Loucy (cell line): ENCODE data around the gene EEF1AKMT2.

ENCODE experiments used
- H2AFZ ChIP-seq: fragments of 200-600 bp; sonication (generic); 2 replicates; pipeline ENCODE4 v1.6.0; 2016; ENCODE audit warnings: antibody characterized with exemption, mild to moderate bottlenecking, low read length, moderate library complexity
- H3F3A ChIP-seq: fragments of 200-600 bp; 2 replicates; pipeline ENCODE4 v1.6.0; 2016; ENCODE audit warnings: antibody characterized with exemption, low read depth, mild to moderate bottlenecking
- H3K27me3 ChIP-seq: fragments of 200-600 bp; sonication (generic); 2 replicates; pipeline ENCODE4 v1.6.1; 2014; ENCODE audit warnings: low read length, mild to moderate bottlenecking; ENCODE audit not compliant: insufficient read depth, poor library complexity, severe bottlenecking
- H3K36me3 ChIP-seq: fragments of 200-600 bp; sonication (generic); 2 replicates; pipeline ENCODE4 v1.6.1; 2016; ENCODE audit warnings: low read length; ENCODE audit not compliant: insufficient read depth
- H3K4me1 ChIP-seq: fragments of 200-600 bp; sonication (generic); 2 replicates; pipeline ENCODE4 v1.5.1; 2014; ENCODE audit warnings: low read length, mild to moderate bottlenecking; ENCODE audit not compliant: insufficient read depth, poor library complexity, severe bottlenecking
- H3K4me2 ChIP-seq: fragments of 200-600 bp; sonication (generic); 2 replicates; pipeline ENCODE4 v1.6.0; 2014; ENCODE audit warnings: antibody characterized with exemption, low read length, low read depth, mild to moderate bottlenecking; ENCODE audit not compliant: poor library complexity, severe bottlenecking
- H3K4me3 ChIP-seq: fragments of 200-600 bp; sonication (generic); 2 replicates; pipeline ENCODE4 v1.5.1; 2014; ENCODE audit warnings: low read length, mild to moderate bottlenecking, mixed read lengths; ENCODE audit not compliant: poor library complexity, severe bottlenecking
- H3K79me2 ChIP-seq: fragments of 200-600 bp; sonication (generic); 2 replicates; pipeline ENCODE4 v1.6.1; 2014; ENCODE audit warnings: low read length; ENCODE audit not compliant: insufficient read depth
- H3K9ac ChIP-seq: fragments of 200-600 bp; sonication (generic); 2 replicates; pipeline ENCODE4 v1.6.0; 2014; ENCODE audit warnings: mild to moderate bottlenecking, low read depth, low read length, moderate library complexity; ENCODE audit not compliant: poor library complexity, severe bottlenecking
- H3K9me2 ChIP-seq: fragments of 200-600 bp; sonication (generic); replicated peaks from 2 replicates; pipeline ENCODE4 v1.6.1; 2016; ENCODE audit warnings: low read depth, low read length, mixed read lengths
- H3K9me3 ChIP-seq: fragments of 200-600 bp; sonication (generic); 2 replicates; pipeline ENCODE4 v1.6.1; 2014; ENCODE audit warnings: mild to moderate bottlenecking, antibody characterized with exemption, low read length, low read depth; ENCODE audit not compliant: insufficient read depth
- H4K20me1 ChIP-seq: fragments of 200-600 bp; sonication (generic); 2 replicates; pipeline ENCODE4 v1.6.0; 2014; ENCODE audit warnings: antibody characterized with exemption, low read length, mild to moderate bottlenecking; ENCODE audit not compliant: insufficient read depth, poor library complexity, severe bottlenecking
- EZH2phosphoT487 ChIP-seq: fragments of 200-600 bp; IDR thresholded peaks from 2 replicates; pipeline ENCODE4 v1.6.1; 2018; ENCODE audit warnings: antibody characterized with exemption, mild to moderate bottlenecking, moderate library complexity, borderline replicate concordance
- TF ChIP-seq, protein P1 (sequence below): fragments of 200-600 bp; sonication (generic); conservative IDR thresholded peaks from 2 replicates; pipeline ENCODE4 v1.5.1; 2014; ENCODE audit warnings: mild to moderate bottlenecking, antibody characterized with exemption, low read length

The EEF1AKMT2 gene

DNA sequence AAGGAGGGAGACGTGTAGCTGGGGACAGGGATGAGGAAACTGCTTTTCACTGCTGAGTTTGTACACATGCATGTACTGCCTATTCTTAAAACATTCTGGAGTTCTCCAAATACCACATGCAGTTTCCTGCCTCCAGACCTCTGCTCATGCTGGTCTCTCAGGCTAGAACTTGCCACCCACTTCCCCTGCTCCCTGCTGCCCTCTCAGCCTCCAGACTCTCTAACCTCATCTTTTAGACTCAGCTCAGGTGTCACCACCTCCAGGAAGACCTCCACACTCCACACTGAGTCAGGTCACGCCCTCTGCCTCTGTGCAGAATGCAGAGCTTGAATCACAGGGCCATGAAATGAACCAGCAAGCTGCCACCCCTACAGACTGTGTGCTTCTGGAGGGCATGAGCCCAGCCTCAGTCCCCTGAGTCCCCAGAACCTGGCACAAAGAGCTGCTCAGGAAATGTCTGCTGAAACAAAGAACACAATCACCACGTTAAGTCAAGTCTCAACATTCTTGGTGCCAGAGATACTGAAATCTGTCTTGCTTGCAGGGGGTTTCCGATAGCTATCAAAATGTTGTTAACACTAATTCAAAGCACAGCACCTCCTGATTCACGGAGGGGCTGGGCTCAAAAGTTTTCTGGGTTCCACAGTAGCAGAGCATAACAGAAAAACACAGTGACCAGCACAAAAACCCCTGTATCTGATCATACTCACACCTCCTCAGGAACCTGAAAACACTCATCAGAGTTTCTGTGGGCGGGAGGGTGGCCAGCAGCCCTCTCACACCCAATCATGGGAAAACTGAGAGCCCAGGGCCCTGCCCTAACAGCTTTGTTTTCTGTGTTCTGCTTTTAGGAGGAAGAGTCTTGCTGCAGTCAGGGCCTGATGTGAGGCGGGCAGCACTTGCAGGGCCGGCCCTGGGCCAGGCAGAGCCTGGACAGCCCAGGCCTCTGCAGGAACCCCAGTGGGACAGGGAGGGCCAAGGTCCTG is 68.6 kb downstream of the EEF1AKMT2 start:
- Histone ChIP-seq H4K20me1 (peaks cover 50% of the 10 kb centered on the region), H3K36me3 (peaks cover 7% of the 10 kb centered on the region; the same call in 1 of the 2 replicates), H3K4me1 (peaks cover 29% of the 10 kb centered on the region), H3K9me3 (no peaks in the 10 kb centered on the region), H3K27me3 (no peaks in the 10 kb centered on the region), H2AFZ (no peak overlapping the region), H3K9me2 (no peaks in the 10 kb centered on the region), H3K4me2 (no peak overlapping the region), H3K79me2 (peaks cover 90% of the 10 kb centered on the region), H3F3A (no peaks in the 10 kb centered on the region), H3K4me3 (no peak overlapping the region), H3K9ac (no peak overlapping the region)
- TF ChIP-seq, protein P1, sequence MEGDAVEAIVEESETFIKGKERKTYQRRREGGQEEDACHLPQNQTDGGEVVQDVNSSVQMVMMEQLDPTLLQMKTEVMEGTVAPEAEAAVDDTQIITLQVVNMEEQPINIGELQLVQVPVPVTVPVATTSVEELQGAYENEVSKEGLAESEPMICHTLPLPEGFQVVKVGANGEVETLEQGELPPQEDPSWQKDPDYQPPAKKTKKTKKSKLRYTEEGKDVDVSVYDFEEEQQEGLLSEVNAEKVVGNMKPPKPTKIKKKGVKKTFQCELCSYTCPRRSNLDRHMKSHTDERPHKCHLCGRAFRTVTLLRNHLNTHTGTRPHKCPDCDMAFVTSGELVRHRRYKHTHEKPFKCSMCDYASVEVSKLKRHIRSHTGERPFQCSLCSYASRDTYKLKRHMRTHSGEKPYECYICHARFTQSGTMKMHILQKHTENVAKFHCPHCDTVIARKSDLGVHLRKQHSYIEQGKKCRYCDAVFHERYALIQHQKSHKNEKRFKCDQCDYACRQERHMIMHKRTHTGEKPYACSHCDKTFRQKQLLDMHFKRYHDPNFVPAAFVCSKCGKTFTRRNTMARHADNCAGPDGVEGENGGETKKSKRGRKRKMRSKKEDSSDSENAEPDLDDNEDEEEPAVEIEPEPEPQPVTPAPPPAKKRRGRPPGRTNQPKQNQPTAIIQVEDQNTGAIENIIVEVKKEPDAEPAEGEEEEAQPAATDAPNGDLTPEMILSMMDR, result no peak
- no peak for TF ChIP-seq EZH2phosphoT487

DNA sequence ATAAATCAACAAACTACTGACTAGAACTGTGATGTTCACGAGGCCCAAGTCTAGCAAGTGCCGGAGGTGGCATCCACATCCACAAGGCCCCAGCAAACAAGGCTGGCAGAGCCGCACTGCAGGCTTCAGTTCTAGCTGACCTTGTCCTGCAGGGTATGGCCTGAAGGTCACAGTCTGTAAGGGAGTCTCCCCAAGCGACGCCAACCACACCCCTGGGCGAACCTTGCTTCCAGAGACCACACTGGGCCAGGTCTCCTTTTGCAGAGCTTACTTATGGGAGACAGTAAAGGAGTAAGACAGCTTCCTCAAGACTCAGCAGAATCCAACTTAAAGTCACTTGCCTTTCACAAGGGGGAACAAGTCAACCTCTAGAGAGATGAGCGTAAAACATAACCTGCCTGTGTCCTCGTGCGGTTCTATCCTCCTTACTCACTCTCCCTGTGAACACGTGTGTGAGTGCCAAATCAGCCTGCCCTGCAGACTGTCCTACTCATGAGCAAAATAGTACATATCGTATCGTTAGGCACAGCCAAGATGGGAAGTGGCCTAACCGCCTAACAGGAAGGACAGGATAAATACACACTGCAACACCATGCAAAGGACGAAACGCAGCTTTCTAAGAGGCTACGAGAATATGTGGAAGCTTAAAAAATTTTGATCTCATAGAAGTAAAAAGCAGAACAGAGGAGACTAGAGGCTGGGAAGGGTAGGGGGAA is 70.2 kb downstream of the EEF1AKMT2 start:
- TF ChIP-seq, protein P1, result no peak
- no peak for TF ChIP-seq EZH2phosphoT487
- H3K4me2 ChIP-seq, result no peak overlapping the region
- no peaks in the 10 kb centered on the region for H3K9me2 ChIP-seq
- H2AFZ ChIP-seq, result no peak overlapping the region
- peaks cover 7% of the 10 kb centered on the region; the same call in 1 of the 2 replicates for H3K36me3 ChIP-seq
- no peaks in the 10 kb centered on the region for H3K9me3 ChIP-seq
- no peak overlapping the region for H3K4me3 ChIP-seq
- H3K4me1 ChIP-seq, result peaks cover 32% of the 10 kb centered on the region
- no peaks in the 10 kb centered on the region for H3F3A ChIP-seq
- peaks cover 52% of the 10 kb centered on the region for H4K20me1 ChIP-seq
- H3K79me2 ChIP-seq, result peaks cover 93% of the 10 kb centered on the region
- no peaks in the 10 kb centered on the region for H3K27me3 ChIP-seq
- no peak overlapping the region for H3K9ac ChIP-seq

DNA sequence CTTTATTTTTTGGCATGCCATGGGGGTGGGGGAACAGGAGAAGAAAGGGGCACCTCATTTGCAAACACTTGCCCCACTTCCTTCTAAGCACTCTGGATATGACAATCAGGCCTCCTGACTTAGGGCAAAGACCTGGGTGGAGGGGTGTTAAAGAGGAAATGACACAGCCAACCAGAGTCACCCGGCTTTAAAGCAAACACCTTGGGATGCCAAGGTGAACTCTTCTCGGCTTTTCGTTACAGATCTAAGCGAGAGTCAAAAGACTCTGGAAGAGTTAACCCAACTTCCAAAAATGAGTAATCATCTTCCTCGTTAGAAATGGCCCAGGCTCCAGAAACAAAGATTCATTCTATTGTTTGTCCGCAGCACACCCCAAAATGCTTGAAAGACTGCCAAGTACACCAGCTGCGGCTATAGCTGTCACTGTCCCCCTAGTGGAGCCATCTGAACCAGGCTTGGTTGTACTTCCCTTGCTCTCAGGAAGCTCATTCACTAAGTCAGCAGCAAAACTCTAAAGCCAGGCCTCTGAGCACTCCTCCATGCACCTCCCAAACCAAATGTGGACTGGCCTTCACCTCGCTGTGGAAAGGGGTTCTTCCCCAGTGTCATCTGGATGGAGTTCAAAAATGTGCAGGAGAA is 72.4 kb downstream of the EEF1AKMT2 start:
- H3K4me3 ChIP-seq, result no peak overlapping the region

More for the DNA sequence above, 72.4 kb downstream of the EEF1AKMT2 start:
- no peak for TF ChIP-seq EZH2phosphoT487
- TF ChIP-seq, protein P1, result peak; percentile 42
- Histone ChIP-seq H3K79me2 (peaks cover 92% of the 10 kb centered on the region), H3K27me3 (no peaks in the 10 kb centered on the region), H2AFZ (no peak overlapping the region), H3K9ac (no peak overlapping the region), H3K9me3 (no peaks in the 10 kb centered on the region), H3K4me1 (peaks cover 32% of the 10 kb centered on the region), H3F3A (no peaks in the 10 kb centered on the region), H3K36me3 (no peaks in the 10 kb centered on the region), H4K20me1 (peaks cover 59% of the 10 kb centered on the region), H3K4me2 (no peak overlapping the region), H3K9me2 (no peaks in the 10 kb centered on the region)
